Measurements from ENCODE around the gene NEDD4L.

Gene NEDD4L

GRCh38 chr18:58095655-58096054, 51.6 kb downstream of the NEDD4L start:
- no peak for ATAC-seq

GRCh38 chr18:58096658-58097057, 52.6 kb downstream of the NEDD4L start:
- no peak for ATAC-seq

- ATAC-seq: no peak
Measured at GRCh38 chr18:58097121-58097906, 53.3 kb downstream of the NEDD4L start.

GRCh38 chr18:58097907-58098166, 53.8 kb downstream of the NEDD4L start:
- no peak for ATAC-seq

GRCh38 chr18:58098706-58099105, 54.7 kb downstream of the NEDD4L start:
- ATAC-seq: no peak

- no peak for ATAC-seq
Measured at GRCh38 chr18:58100154-58100553, 56.1 kb downstream of the NEDD4L start.

- no peak for ATAC-seq
Measured at GRCh38 chr18:58101291-58101794, 57.3 kb downstream of the NEDD4L start.

- no peak for ATAC-seq
Measured at GRCh38 chr18:58102018-58102417, 58.0 kb downstream of the NEDD4L start.

GRCh38 chr18:58102875-58103274, 58.8 kb downstream of the NEDD4L start:
- ATAC-seq: no peak

- ATAC-seq: no peak
Measured at GRCh38 chr18:58103339-58103985, 59.4 kb downstream of the NEDD4L start.

GRCh38 chr18:58104096-58104495, 60.1 kb downstream of the NEDD4L start:
- ATAC-seq: no peak

GRCh38 chr18:58105206-58105887, 61.3 kb downstream of the NEDD4L start:
- no peak for ATAC-seq

- no peak for ATAC-seq
Measured at GRCh38 chr18:58105888-58106260, 61.8 kb downstream of the NEDD4L start.

- ATAC-seq: no peak
Measured at GRCh38 chr18:58106289-58107070, 62.5 kb downstream of the NEDD4L start.

- no peak for ATAC-seq
Measured at GRCh38 chr18:58109256-58109655, 65.2 kb downstream of the NEDD4L start.

GRCh38 chr18:58110398-58110797, 66.4 kb downstream of the NEDD4L start:
- ATAC-seq: no peak

GRCh38 chr18:58112174-58112573, 68.1 kb downstream of the NEDD4L start:
- no peak for ATAC-seq

GRCh38 chr18:58113337-58113736, 69.3 kb downstream of the NEDD4L start:
- no peak for ATAC-seq

- no peak for ATAC-seq
Measured at GRCh38 chr18:58114766-58115165, 70.7 kb downstream of the NEDD4L start.

- no peak for ATAC-seq
Measured at GRCh38 chr18:58116818-58117217, 72.8 kb downstream of the NEDD4L start.

GRCh38 chr18:58117786-58118403, 73.9 kb downstream of the NEDD4L start:
- no peak for ATAC-seq

- ATAC-seq: no peak
Measured at GRCh38 chr18:58118536-58118935, 74.5 kb downstream of the NEDD4L start.

- ATAC-seq: no peak
Measured at GRCh38 chr18:58119819-58120218, 75.8 kb downstream of the NEDD4L start.

Data from activated CD4-positive, CD25-positive, alpha-beta regulatory T cell treated with anti-CD3 and anti-CD28 coated beads, Interleukin-2, amount 50 U/mL, for 24 hours (primary cell).